Uterus (tissue), 2 donors: Measurements from ENCODE around the gene GRK6.

Source experiments
- POLR2A ChIP-seq, 2 donors: fragments of 450-650 bp; IDR thresholded peaks; one replicate each; pipeline ENCODE4 v1.6.1; 2016; ENCODE audit warnings: antibody characterized with exemption in 2 of 2, mild to moderate bottlenecking in 1 of 2, moderate library complexity in 1 of 2
- TF ChIP-seq, protein P1 (sequence below), 4 experiments: fragments of 200-600 bp in 2 of 4; fragments of 450-650 bp in 2 of 4; sonication (generic) in 2 of 4; IDR thresholded peaks; one replicate each; pipeline ENCODE4 v1.5.1; 2016 to 2019; ENCODE audit warnings: antibody characterized with exemption in 4 of 4, mild to moderate bottlenecking in 2 of 4, moderate library complexity in 1 of 4

DNA sequence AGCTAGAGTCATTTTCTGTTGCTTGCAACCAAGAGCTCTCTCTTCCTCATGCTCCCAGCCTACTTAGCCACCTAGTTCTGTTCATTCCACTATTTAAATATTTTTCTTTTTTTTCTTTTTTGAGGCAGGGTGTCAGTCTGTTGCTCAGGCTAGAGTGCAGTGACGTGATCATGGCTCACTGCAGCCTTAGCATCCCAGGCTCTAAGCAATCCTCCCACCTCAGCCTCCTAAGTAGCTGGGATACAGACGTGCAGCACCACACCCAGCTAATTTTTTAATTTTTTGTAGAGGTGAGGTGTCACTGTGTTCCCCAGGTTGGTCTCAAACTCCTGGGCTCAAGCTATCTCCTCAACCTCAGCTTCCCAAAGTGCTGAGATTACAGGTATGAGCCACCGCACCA, 12.0 kb upstream of the GRK6 start:
- TF ChIP-seq, protein P1, sequence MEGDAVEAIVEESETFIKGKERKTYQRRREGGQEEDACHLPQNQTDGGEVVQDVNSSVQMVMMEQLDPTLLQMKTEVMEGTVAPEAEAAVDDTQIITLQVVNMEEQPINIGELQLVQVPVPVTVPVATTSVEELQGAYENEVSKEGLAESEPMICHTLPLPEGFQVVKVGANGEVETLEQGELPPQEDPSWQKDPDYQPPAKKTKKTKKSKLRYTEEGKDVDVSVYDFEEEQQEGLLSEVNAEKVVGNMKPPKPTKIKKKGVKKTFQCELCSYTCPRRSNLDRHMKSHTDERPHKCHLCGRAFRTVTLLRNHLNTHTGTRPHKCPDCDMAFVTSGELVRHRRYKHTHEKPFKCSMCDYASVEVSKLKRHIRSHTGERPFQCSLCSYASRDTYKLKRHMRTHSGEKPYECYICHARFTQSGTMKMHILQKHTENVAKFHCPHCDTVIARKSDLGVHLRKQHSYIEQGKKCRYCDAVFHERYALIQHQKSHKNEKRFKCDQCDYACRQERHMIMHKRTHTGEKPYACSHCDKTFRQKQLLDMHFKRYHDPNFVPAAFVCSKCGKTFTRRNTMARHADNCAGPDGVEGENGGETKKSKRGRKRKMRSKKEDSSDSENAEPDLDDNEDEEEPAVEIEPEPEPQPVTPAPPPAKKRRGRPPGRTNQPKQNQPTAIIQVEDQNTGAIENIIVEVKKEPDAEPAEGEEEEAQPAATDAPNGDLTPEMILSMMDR (IDR thresholded peaks at IDR 0.05) = no peak
- no peak for TF ChIP-seq POLR2A (IDR thresholded peaks at IDR 0.05)
